HCT116 (cell line): ENCODE data around the gene KIF12. TPM values are rescaled to one million over a fixed set of nuclear protein-coding genes. Genes with fewer than 3 reads are reported as not detected.

Experiments used
- ATAC-seq: fragments of 200-7000 bp; cut with Tn5 transposase; 2 replicates; pipeline ENCODE4 v1.9.1; 2020; ENCODE audit warnings: mild to moderate bottlenecking, moderate library complexity
- BruUV-seq: library from RNA; stranded (reverse); fragments of 400-500 nt; replicated peaks from 2 replicates; lab custom pipeline; 2021; lab: Mats Ljungman, UMichigan
- CTCF ChIA-PET: fragments of 300-600 bp; sonication (Branson Sonifier 250); formaldehyde crosslinking; loops from one replicate; lab custom pipeline; 2021; ENCODE audit warnings: antibody characterized with exemption; lab: Charles Lee
- POLR2A ChIA-PET: fragments of 300-600, 350-600 bp; sonication (Branson Sonifier 250); formaldehyde crosslinking; loops from one replicate; lab custom pipeline; 2021; ENCODE audit warnings: antibody characterized with exemption; lab: Charles Lee
- RAD21 ChIA-PET, 2 experiments: fragments of 300-600 bp; sonication (Branson Sonifier 250); formaldehyde crosslinking; loops; one replicate each; lab custom pipeline; 2023; ENCODE audit warnings: low total read pairs in 2 of 2; ENCODE audit not compliant: uncharacterized antibody in 2 of 2, unreplicated experiment in 2 of 2, low non-redundant PET in 1 of 2; lab: Charles Lee
- DNase-seq: peaks from one replicate; pipeline ENCODE4 v3.0.0-alpha.2; 2010; ENCODE audit warnings: low read depth, low spot score
- H2AFZ ChIP-seq: fragments of 200-600 bp; shearing (Covaris generic), sonication (generic); 2 replicates; pipeline ENCODE4 v1.6.1; 2017; ENCODE audit warnings: low read depth, mixed run types, mixed read lengths, antibody characterized with exemption, low read length; ENCODE audit not compliant: poor library complexity, severe bottlenecking
- H3K27ac ChIP-seq: 2 replicates; pipeline ENCODE4 v1.5.1; 2012; ENCODE audit warnings: low read depth, low read length
- H3K27me3 ChIP-seq: fragments of 200-600 bp; sonication (generic); 2 replicates; pipeline ENCODE4 v1.6.1; 2016; ENCODE audit warnings: mixed run types, low read length, mixed read lengths; ENCODE audit not compliant: insufficient read depth
- H3K36me3 ChIP-seq, 2 experiments: fragments of 200-500 bp in 1 of 2; fragments of 200-600 bp in 1 of 2; sonication (Bioruptor generic) in 1 of 2; sonication (generic) in 1 of 2; 2 replicates each; pipeline versions ENCODE4 v1.5.1 to v1.6.1; 2014 to 2016; ENCODE audit warnings: low read length in 2 of 2, inconsistent platforms in 1 of 2, mixed read lengths in 1 of 2, mixed run types in 1 of 2; ENCODE audit not compliant: insufficient read depth in 2 of 2, control insufficient read depth in 1 of 2
- H3K4me1 ChIP-seq, 2 experiments: fragments of 200-600 bp in 1 of 2; sonication (generic) in 1 of 2; 2 replicates each; pipeline versions ENCODE4 v1.5.1 to v1.6.1; 2012 to 2017; ENCODE audit warnings: low read length in 2 of 2, inconsistent platforms in 1 of 2, mild to moderate bottlenecking in 1 of 2, mixed read lengths in 1 of 2, mixed run types in 1 of 2, moderate library complexity in 1 of 2; ENCODE audit not compliant: insufficient read depth in 2 of 2, control insufficient read depth in 1 of 2
- H3K4me2 ChIP-seq: fragments of 200-600 bp; sonication (generic); 2 replicates; pipeline ENCODE4 v1.6.1; 2017; ENCODE audit warnings: mixed run types, low read length, mixed read lengths
- H3K4me3 ChIP-seq, 2 experiments: fragments of 200-600 bp in 1 of 2; sonication (generic) in 1 of 2; replicated peaks in 1 of 2; 2 replicates each; pipeline ENCODE4 v1.5.1; 2011 to 2016; ENCODE audit warnings: low read length in 2 of 2, control low read depth in 1 of 2, low read depth in 1 of 2, mild to moderate bottlenecking in 1 of 2, mixed read lengths in 1 of 2, mixed run types in 1 of 2
- H3K79me2 ChIP-seq: fragments of 200-600 bp; sonication (generic); 2 replicates; pipeline ENCODE4 v1.6.1; 2017; ENCODE audit warnings: mild to moderate bottlenecking, mixed run types, low read length, moderate library complexity, mixed read lengths; ENCODE audit not compliant: insufficient read depth
- H3K9ac ChIP-seq: fragments of 200-600 bp; sonication (generic); 2 replicates; pipeline ENCODE4 v1.6.1; 2016; ENCODE audit warnings: low read length, mixed read lengths
- H3K9me2 ChIP-seq: fragments of 200-600 bp; sonication (generic), shearing (Covaris generic); 2 replicates; pipeline ENCODE4 v1.6.1; 2017; ENCODE audit warnings: mixed run types, mild to moderate bottlenecking, moderate library complexity; ENCODE audit not compliant: insufficient read depth
- H3K9me3 ChIP-seq, 2 experiments: fragments of 200-500 bp in 1 of 2; fragments of 200-600 bp in 1 of 2; sonication (Bioruptor generic) in 1 of 2; sonication (generic) in 1 of 2; 2 replicates each; pipeline ENCODE4 v1.6.1; 2014 to 2017; ENCODE audit warnings: low read length in 2 of 2, mixed read lengths in 2 of 2, inconsistent platforms in 1 of 2, low read depth in 1 of 2, mild to moderate bottlenecking in 1 of 2, mixed run types in 1 of 2, moderate library complexity in 1 of 2; ENCODE audit not compliant: control insufficient read depth in 1 of 2, insufficient read depth in 1 of 2
- H4K20me1 ChIP-seq: fragments of 200-600 bp; sonication (generic), shearing (Covaris generic); 2 replicates; pipeline ENCODE4 v1.6.1; 2017; ENCODE audit warnings: mixed run types, mild to moderate bottlenecking, moderate library complexity; ENCODE audit not compliant: insufficient read depth
- CBX3 ChIP-seq: IDR thresholded peaks from 2 replicates; pipeline ENCODE4 v1.6.1; 2012; ENCODE audit warnings: low read depth
- EGR1 ChIP-seq: IDR thresholded peaks from 2 replicates; pipeline ENCODE4 v1.6.1; 2012; ENCODE audit warnings: low read depth
- EZH2phosphoT487 ChIP-seq: fragments of 200-600 bp; IDR thresholded peaks from 2 replicates; pipeline ENCODE4 v1.6.1; 2018; ENCODE audit warnings: antibody characterized with exemption, borderline replicate concordance
- RAD21 ChIP-seq: IDR thresholded peaks from 2 replicates; pipeline ENCODE4 v1.6.1; 2012; ENCODE audit warnings: low read depth, mild to moderate bottlenecking
- SIN3A ChIP-seq: IDR thresholded peaks from 2 replicates; pipeline ENCODE4 v1.6.1; 2012; ENCODE audit warnings: low read depth
- SP1 ChIP-seq: IDR thresholded peaks from 2 replicates; pipeline ENCODE4 v1.6.1; 2012; ENCODE audit warnings: low read depth
- YY1 ChIP-seq: IDR thresholded peaks from 2 replicates; pipeline ENCODE4 v1.6.1; 2011; ENCODE audit warnings: low read length, low read depth, moderate library complexity, mild to moderate bottlenecking; ENCODE audit not compliant: insufficient replicate concordance; ENCODE audit errors: extremely low read depth
- ZFX ChIP-seq: fragments of 450-650 bp; IDR thresholded peaks from 2 replicates; pipeline ENCODE4 v1.6.1; 2017
- intact Hi-C: fragments of 100-400 bp; cut with micrococcal nuclease; formaldehyde crosslinking; loops from 2 replicates; pipeline ENCODE4 v1.10.0; 2022
- total RNA-seq: library from RNA; stranded (reverse); gene quantifications from one replicate; pipeline ENCODE4 v1.2.1, GENCODE V29; 2021; ENCODE audit not compliant: unreplicated experiment
- TF ChIP-seq, protein P1 (sequence below): IDR thresholded peaks from 2 replicates; pipeline ENCODE4 v1.6.1; 2012; ENCODE audit warnings: low read depth
- TF ChIP-seq, protein P2 (sequence below): IDR thresholded peaks from 2 replicates; pipeline ENCODE4 v1.6.1; 2012
- TF ChIP-seq, protein P3 (sequence below): IDR thresholded peaks from 2 replicates; pipeline ENCODE4 v1.6.1; 2011; ENCODE audit warnings: mild to moderate bottlenecking, low read length, moderate library complexity; ENCODE audit not compliant: insufficient replicate concordance; ENCODE audit errors: extremely low read depth
- TF ChIP-seq, protein P4 (sequence below): IDR thresholded peaks from 2 replicates; pipeline ENCODE4 v1.6.1; 2012
- TF ChIP-seq, protein P5 (sequence below), 3 experiments: fragments of 200-600 bp in 1 of 3; sonication (generic) in 1 of 3; IDR thresholded peaks in 2 of 3; conservative IDR thresholded peaks in 1 of 3; 2 replicates each; pipeline ENCODE4 v1.5.1; 2012 to 2017; ENCODE audit warnings: low read depth in 2 of 3, low read length in 2 of 3, antibody characterized with exemption in 1 of 3, borderline replicate concordance in 1 of 3, control low read depth in 1 of 3, mild to moderate bottlenecking in 1 of 3, mixed read lengths in 1 of 3, mixed run types in 1 of 3, moderate library complexity in 1 of 3; ENCODE audit not compliant: insufficient read depth in 1 of 3

The KIF12 gene
- total RNA-seq, 1 experiment from 2014 or later = 6.4 TPM

DNA sequence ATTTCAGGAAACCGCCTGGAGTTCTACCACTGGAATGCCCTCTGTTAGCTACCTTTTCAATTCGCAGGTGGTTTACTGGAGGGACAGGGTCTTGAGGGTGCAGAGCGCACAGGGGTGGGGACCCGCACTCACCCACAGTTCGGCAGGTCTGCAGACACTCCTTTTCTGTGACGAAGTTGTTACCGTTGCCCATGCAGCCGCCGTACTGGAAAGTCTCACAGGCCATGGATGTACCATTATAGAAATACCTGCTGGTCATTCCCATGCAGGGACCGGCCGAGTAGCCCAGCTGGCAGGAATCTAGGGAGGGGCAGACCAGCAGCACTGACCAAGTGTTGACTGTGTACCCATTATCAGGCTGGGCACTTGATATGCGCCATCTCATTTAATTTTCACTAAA, 37.8 kb downstream of the KIF12 start:
- no peaks in the 10 kb centered on the region for H3K79me2 ChIP-seq
- no peak for TF ChIP-seq ZFX
- TF ChIP-seq, protein P1, sequence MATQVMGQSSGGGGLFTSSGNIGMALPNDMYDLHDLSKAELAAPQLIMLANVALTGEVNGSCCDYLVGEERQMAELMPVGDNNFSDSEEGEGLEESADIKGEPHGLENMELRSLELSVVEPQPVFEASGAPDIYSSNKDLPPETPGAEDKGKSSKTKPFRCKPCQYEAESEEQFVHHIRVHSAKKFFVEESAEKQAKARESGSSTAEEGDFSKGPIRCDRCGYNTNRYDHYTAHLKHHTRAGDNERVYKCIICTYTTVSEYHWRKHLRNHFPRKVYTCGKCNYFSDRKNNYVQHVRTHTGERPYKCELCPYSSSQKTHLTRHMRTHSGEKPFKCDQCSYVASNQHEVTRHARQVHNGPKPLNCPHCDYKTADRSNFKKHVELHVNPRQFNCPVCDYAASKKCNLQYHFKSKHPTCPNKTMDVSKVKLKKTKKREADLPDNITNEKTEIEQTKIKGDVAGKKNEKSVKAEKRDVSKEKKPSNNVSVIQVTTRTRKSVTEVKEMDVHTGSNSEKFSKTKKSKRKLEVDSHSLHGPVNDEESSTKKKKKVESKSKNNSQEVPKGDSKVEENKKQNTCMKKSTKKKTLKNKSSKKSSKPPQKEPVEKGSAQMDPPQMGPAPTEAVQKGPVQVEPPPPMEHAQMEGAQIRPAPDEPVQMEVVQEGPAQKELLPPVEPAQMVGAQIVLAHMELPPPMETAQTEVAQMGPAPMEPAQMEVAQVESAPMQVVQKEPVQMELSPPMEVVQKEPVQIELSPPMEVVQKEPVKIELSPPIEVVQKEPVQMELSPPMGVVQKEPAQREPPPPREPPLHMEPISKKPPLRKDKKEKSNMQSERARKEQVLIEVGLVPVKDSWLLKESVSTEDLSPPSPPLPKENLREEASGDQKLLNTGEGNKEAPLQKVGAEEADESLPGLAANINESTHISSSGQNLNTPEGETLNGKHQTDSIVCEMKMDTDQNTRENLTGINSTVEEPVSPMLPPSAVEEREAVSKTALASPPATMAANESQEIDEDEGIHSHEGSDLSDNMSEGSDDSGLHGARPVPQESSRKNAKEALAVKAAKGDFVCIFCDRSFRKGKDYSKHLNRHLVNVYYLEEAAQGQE = no peak
- H3K9me2 ChIP-seq = no peaks in the 10 kb centered on the region
- no TSS peak for BruUV-seq
- H3K4me1 ChIP-seq = no peaks in the 10 kb centered on the region
- no peak overlapping the region for H2AFZ ChIP-seq
- ATAC-seq (no peak), DNase-seq (no peak)
- no peak overlapping the region for H3K27ac ChIP-seq
- H3K36me3 ChIP-seq = no peaks in the 10 kb centered on the region
- intact Hi-C loops = no loop called here
- H3K4me3 ChIP-seq = no peak overlapping the region
- H4K20me1 ChIP-seq = no peaks in the 10 kb centered on the region
- ChIA-PET POLR2A (no interaction called here), CTCF (no interaction called here), RAD21 (no interaction called here)
- no peak overlapping the region for H3K4me2 ChIP-seq
- 0 out of 2 replicates have a peak, but pooled peaks cover 6% of the 10 kb centered on the region for H3K27me3 ChIP-seq
- no peaks in the 10 kb centered on the region for H3K9me3 ChIP-seq
- no peak overlapping the region for H3K9ac ChIP-seq

DNA sequence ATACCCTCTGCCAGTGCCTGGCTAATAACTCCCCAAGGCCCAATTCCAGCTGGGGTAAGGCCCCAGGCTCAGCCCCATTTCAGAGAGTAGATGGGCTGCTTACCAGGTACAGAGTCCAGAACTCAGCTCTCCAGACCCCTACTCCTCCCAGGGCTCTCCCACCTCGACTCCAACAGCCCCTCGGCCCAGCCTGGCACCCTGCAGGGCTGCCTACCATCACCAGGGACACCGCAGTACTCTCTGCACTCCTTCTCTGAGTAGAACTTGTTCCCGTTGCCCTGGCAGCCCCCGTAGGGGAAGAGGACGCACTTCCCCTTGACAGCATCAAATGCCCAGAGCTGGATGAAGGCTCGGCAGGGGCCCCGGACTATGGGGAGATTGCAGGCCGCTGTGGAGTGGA, 38.4 kb downstream of the KIF12 start:
- BruUV-seq = no TSS peak
- H3K4me2 ChIP-seq = no peak overlapping the region
- 0 out of 2 replicates have a peak, but pooled peaks cover under 1% of the 10 kb centered on the region for H3K27me3 ChIP-seq
- H2AFZ ChIP-seq = no peak overlapping the region
- intact Hi-C loops = no loop called here
- H3K9me3 ChIP-seq = no peaks in the 10 kb centered on the region
- ChIA-PET RAD21 (no interaction called here), POLR2A (no interaction called here), CTCF (no interaction called here)
- H3K9ac ChIP-seq = no peak overlapping the region
- no peaks in the 10 kb centered on the region for H3K79me2 ChIP-seq
- H3K27ac ChIP-seq = no peak overlapping the region
- no peak overlapping the region for H3K4me3 ChIP-seq
- no peaks in the 10 kb centered on the region for H4K20me1 ChIP-seq
- H3K36me3 ChIP-seq = no peaks in the 10 kb centered on the region
- DNase-seq (no peak), ATAC-seq (no peak)
- H3K9me2 ChIP-seq = no peaks in the 10 kb centered on the region
- H3K4me1 ChIP-seq = no peaks in the 10 kb centered on the region
- TF ChIP-seq EZH2phosphoT487 (no peak), SIN3A (no peak), RAD21 (no peak), EGR1 (no peak), SP1 (no peak), YY1 (no peak), CBX3 (no peak)
- TF ChIP-seq, protein P2, sequence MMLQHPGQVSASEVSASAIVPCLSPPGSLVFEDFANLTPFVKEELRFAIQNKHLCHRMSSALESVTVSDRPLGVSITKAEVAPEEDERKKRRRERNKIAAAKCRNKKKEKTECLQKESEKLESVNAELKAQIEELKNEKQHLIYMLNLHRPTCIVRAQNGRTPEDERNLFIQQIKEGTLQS = no peak
- TF ChIP-seq, protein P3, sequence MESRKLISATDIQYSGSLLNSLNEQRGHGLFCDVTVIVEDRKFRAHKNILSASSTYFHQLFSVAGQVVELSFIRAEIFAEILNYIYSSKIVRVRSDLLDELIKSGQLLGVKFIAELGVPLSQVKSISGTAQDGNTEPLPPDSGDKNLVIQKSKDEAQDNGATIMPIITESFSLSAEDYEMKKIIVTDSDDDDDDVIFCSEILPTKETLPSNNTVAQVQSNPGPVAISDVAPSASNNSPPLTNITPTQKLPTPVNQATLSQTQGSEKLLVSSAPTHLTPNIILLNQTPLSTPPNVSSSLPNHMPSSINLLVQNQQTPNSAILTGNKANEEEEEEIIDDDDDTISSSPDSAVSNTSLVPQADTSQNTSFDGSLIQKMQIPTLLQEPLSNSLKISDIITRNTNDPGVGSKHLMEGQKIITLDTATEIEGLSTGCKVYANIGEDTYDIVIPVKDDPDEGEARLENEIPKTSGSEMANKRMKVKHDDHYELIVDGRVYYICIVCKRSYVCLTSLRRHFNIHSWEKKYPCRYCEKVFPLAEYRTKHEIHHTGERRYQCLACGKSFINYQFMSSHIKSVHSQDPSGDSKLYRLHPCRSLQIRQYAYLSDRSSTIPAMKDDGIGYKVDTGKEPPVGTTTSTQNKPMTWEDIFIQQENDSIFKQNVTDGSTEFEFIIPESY = no peak
- TF ChIP-seq, protein P4, sequence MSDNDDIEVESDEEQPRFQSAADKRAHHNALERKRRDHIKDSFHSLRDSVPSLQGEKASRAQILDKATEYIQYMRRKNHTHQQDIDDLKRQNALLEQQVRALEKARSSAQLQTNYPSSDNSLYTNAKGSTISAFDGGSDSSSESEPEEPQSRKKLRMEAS = no peak
- TF ChIP-seq, protein P5, sequence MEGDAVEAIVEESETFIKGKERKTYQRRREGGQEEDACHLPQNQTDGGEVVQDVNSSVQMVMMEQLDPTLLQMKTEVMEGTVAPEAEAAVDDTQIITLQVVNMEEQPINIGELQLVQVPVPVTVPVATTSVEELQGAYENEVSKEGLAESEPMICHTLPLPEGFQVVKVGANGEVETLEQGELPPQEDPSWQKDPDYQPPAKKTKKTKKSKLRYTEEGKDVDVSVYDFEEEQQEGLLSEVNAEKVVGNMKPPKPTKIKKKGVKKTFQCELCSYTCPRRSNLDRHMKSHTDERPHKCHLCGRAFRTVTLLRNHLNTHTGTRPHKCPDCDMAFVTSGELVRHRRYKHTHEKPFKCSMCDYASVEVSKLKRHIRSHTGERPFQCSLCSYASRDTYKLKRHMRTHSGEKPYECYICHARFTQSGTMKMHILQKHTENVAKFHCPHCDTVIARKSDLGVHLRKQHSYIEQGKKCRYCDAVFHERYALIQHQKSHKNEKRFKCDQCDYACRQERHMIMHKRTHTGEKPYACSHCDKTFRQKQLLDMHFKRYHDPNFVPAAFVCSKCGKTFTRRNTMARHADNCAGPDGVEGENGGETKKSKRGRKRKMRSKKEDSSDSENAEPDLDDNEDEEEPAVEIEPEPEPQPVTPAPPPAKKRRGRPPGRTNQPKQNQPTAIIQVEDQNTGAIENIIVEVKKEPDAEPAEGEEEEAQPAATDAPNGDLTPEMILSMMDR (IDR thresholded peaks at IDR 0.05 in 2 of 3, conservative IDR thresholded peaks at IDR 0.05 in 1 of 3; ENCODE audit: borderline replicate concordance in 1 of 3, insufficient read depth in 1 of 3, low read depth in 2 of 3, low read length in 2 of 3) = no peak
